SK-N-DZ (cell line): ENCODE measurements around the gene RAB4B.
"Not testable (repeated sequence)": the region's sequence is repeated elsewhere in the genome, so short reads cannot be mapped to it uniquely, and the experiment has no call there.

Source experiments
- DNase-seq: peaks from one replicate; pipeline ENCODE4 v3.0.0-alpha.2; 2015; ENCODE audit warnings: low spot score

The RAB4B gene

GRCh38 chr19:40777645-40777936 lies 456 bp upstream of the RAB4B start:
- no peak for DNase-seq

DNA sequence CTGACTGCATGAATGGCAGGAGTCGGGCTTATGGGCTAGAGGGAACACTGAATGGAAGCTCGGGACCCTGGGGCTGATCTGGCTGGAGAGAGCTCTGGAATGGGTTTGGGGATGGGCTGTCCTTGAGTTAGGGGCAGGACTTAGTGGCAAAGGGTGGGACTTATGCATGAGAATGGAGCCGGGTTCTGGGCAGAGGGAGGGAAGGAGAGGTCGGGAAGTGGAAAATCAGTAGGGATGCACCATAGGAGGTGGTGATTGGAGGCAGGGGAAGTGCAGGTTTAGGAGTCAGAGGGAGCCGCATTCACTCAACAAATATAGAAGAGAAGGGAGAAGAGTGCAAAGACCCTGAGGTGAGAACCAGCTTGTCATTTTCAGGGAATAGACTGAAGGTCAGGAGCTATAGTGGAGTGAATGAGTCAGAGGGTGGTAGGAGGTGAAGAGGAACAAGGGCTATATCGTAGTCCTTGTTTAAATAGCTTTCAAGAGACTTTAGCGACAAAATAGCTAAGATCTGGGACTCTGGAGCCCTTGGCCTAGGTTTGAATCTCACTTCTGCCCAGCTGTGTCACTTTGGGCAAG lies 748 bp downstream of the RAB4B start:
- DNase-seq: no peak

DNA sequence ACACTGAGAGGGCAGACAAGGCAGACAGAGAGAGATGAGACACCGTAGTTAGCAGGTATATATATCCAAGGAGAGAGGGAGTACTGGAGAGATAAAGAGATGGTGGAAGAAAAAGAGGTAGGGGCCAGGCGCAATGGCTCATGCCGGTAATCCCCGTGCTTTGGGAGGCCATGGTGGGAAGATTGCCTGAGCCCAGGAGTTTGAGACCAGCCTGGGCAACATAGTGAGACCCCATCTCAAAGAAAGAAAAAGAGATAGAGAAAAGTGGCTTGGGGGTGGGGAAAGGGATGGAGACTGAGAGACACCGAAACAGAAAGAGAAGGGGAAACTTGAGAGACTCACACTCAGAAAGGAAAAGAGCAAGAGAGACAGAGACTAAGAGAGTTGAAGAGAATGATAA lies 2.5 kb downstream of the RAB4B start:
- DNase-seq: no peak

DNA sequence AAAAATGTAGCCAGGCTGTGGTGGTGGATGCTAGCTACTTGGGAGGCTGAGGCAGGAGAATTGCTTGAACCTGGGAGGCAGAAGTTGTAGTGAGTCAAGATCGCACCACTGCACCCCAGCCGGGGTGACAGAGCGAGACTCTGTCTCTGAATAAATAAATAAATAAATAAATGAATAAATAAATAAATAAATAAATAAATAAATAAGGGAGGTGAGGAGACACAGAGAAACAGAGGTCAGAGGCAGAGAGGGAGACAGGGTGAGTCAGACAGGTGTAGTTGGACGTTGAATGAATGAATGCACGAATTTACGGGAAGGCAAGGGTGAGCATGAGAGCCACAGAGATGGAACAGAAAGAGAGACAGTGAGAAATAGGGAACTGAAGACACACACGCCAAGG lies 3.1 kb downstream of the RAB4B start:
- DNase-seq: no peak

DNA sequence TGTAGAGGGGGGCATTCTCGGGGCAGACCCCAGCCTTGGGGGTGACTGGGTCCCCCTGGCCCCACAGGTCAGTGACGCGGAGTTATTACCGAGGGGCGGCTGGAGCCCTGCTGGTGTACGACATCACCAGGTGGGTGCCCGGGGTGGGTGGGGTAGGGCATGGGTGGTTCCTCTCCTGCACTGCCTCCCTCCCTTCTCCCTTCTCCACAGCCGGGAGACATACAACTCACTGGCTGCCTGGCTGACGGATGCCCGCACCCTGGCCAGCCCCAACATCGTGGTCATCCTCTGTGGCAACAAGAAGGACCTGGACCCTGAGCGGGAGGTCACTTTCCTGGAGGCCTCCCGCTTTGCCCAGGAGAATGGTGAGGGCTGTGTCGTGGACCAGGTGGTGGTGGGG lies 5.7 kb downstream of the RAB4B start:
- no peak for DNase-seq

GRCh38 chr19:40784146-40784545 lies 6.1 kb downstream of the RAB4B start:
- DNase-seq: not testable (repeated sequence)

DNA sequence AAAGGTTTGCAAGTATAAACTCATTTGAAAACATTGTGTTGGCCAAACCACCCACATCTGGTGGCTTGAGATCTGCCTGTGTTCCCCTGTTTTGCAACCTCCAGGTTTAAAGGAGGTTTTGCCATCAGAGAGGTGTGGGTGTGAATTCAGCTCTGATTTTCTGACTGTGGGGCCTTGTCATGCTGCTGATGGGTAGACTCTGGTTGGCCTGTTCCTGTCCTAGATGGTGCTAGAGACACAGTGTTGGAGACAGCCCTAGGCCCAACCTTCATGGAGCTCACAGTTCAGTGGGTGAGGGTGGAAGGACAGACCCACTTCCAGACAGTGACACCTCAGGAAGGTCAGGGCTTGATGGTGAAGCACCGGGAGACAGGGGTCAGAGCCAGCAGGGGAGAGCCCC lies 7.5 kb downstream of the RAB4B start:
- DNase-seq: no peak

GRCh38 chr19:40786060-40787037 lies 8.3 kb downstream of the RAB4B start:
- no peak for DNase-seq

DNA sequence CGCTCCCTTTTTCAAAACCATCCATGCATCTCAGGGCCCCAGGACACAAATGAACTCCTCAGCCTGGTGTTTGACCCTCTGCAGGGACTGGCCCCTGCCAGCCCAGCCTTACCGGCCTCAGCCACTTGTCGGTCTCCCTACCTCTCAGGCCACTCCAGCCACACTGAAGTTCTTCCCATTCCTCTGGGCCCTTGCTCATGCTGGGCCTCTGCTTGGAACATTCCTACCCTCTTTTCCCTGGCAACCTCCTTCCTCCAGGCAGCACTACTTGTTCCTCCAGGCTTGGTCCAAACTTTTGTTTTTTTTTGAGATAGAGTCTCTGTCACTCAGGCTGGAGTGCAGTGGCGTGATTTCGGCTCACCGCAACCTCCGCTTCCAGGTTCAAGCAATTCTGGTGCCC lies 13.3 kb downstream of the RAB4B start:
- no peak for DNase-seq

- no peak for DNase-seq
Observed at GRCh38 chr19:40791996-40792395, 13.9 kb downstream of the RAB4B start.

DNA sequence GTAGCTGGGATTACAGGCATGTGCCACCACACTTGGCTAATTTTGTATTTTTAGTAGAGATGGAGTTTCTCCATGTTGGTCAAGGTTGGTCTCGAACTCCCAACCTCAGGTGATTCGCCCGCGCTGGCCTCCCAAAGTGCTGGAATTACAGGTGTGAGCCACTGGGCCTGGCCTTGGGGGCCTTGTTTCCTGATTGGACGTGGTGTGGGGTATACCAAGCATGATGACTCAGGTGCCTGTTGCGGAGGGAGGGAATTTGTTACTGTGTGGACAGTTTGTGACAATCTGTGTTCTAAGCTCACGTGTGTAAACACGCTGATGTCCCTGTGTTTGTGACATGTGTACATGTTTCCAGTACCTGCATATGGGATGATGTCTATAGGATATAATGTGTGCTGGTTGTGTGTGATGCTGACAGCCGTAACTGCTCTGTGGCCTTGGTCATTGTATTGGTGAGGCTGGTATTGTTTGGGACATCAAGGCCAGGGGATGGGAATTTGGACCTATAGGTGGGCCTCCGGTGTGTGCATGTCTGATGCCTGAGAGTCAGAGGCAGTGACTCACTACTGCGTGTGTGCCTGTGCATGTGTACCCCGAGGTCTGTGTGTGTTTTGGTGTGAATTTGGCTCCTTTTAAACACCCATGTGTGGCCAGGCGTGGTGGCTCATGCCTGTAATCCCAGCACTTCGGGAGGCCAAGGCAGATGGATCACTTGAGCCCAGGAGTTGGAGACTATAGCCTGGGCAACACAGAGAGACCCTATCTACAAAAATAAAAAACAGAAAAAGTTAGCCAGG lies 19.3 kb downstream of the RAB4B start:
- DNase-seq: no peak

DNA sequence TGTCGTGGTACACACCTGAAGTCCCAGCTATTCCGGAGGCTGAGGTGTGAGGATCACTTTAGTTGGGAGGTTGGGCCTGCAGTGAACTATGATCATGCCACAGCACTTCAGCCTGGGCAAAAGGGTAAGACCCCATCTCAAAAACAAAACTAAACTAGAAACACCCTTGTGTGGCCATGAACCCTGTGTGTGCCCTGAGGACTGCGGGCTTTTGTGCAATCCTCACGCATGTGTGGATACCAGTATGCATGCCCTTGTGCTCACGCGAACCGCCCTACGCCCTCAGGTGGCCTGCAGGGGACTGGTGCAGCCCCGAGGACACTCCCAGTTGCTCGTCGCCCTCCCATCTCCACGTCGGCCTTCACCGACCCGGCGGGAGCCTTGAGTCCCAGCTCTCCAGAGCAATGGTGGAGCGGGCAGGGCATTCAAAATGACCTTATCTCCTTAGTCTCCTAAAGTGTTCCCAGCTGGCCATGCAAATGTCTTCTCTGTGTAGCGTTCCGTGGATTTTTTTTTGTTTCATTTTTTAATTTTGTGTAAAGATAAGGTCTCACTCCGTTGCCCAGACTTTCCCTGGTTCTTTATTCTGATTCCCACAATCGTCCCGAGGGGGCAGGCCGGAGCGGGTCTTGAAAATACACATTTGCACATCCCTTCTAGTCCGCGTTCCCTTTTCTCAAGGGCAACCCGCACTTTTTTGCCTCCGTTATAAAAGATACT lies 20.1 kb downstream of the RAB4B start:
- DNase-seq: peak; percentile 84

- DNase-seq: peak; percentile 99
Observed at GRCh38 chr19:40798683-40799557, 20.9 kb downstream of the RAB4B start, which contains the start of gene EGLN2. Gene EGLN2 (plus strand): TSS chr19:40799191. CDS start chr19:40800573, 1,382 bp downstream.

DNA sequence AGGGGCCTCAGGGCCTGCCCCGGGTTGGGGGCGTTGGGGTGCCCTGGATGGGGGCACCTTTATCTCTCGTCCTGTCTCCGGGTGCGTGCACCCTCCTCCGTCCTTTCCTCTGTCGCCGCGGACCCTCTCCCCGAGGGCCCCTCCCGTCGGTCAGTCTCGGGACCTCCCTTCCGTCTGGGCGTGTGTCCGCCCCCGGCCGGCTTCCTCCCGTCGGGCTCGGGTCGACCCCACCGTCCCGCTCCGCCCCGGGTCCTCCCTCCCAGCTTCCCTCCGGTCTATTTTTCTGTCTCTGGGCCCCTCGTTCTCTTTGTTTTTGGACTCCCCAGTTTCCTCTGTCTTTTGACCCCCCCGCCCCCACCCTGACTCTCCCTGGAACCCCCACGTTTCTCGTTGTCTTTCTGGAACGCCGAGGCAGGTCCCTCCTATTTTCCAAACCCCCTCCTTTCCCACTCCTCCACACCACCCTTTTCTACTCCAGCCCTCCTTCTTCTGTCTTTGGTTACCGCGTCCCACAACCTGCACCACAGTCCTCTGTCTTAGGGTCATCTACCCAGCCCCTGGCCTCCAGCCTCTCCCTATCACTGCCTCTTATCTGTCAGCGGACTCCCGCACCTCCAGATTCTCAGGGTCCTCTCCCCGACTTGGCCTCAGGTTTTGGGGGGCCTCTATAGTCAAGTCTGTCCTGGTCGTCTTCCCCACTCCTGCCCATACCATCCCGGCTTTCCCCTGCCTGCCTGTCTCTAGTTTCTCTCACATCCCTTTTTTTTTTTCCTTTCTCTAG lies 21.7 kb downstream of the RAB4B start:
- no peak for DNase-seq

DNA sequence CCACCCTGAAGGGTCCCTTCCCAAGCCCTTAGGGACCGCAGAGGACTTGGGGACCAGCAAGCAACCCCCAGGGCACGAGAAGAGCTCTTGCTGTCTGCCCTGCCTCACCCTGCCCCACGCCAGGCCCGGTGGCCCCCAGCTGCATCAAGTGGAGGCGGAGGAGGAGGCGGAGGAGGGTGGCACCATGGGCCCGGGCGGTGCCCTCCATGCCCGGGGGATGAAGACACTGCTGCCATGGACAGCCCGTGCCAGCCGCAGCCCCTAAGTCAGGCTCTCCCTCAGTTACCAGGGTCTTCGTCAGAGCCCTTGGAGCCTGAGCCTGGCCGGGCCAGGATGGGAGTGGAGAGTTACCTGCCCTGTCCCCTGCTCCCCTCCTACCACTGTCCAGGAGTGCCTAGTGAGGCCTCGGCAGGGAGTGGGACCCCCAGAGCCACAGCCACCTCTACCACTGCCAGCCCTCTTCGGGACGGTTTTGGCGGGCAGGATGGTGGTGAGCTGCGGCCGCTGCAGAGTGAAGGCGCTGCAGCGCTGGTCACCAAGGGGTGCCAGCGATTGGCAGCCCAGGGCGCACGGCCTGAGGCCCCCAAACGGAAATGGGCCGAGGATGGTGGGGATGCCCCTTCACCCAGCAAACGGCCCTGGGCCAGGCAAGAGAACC lies 22.4 kb downstream of the RAB4B start:
- DNase-seq: no peak

- DNase-seq: no peak
Observed at GRCh38 chr19:40800997-40801377, 22.9 kb downstream of the RAB4B start.

- DNase-seq: no peak
Observed at GRCh38 chr19:40801426-40802299, 23.6 kb downstream of the RAB4B start.
